Stimulated activated CD4-positive, alpha-beta T cell treated with anti-CD3 and anti-CD28 coated beads, Interleukin-1b, Interleukin-23, amount 100 ng/mL, for 48 hours (primary cell): ENCODE data around the gene TAX1BP3.
"Not testable (repeated sequence)": the region's sequence is repeated elsewhere in the genome, so short reads cannot be mapped to it uniquely, and the experiment has no call there.

Source experiments
- DNase-seq: peaks from one replicate; pipeline ENCODE4 v3.0.0-alpha.2; 2020

Gene TAX1BP3, protein sequence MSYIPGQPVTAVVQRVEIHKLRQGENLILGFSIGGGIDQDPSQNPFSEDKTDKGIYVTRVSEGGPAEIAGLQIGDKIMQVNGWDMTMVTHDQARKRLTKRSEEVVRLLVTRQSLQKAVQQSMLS

DNA sequence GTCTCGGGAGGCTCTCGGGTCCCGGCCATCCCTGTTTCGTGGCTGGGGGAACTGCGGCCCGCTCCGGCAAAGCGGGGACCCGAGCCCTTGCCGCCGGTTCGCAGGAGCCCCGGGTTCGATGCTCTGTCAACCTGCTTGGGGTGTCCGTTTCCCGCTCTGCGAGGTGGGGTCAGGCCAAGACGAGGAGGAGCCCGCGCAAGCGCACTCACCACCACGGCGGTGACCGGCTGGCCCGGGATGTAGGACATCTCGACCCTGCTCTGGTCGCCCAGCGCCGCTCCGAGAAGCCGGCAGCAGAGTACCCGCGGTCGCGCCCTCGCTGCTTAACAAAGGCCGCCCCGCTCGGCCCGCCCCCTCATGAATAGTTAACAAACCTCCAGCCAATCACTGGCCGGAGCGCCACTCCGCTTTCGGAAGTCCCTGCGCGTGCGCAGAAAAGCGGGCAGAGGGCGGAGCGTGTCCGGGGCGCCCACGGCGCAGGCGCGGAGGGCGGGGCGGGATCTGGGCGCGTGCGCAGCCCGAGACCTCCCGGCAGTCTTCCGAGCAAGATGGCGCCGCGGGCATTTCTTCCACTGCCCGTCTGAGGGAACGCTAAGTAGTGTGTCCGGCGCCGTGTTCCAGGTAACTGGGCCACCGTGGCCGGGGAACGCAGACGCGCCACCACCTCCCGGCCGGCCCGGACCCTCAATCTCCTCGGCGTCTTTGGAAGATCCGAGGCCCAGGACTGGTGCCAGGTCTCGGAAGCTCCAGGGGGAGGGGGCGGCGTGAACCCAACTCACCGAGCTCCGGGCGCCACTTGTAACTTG lies at the start of gene TAX1BP3, which contains the start of gene EMC6:
TAX1BP3 (minus strand) TSS at position 300 of the 806 bp plus-strand sequence; CDS start at position 248, 52 bp downstream.
EMC6 (plus strand) TSS at position 534 of the 806 bp plus-strand sequence. CDS start 335 bp downstream, outside the sequence.
- DNase-seq = peak; percentile 98

DNA sequence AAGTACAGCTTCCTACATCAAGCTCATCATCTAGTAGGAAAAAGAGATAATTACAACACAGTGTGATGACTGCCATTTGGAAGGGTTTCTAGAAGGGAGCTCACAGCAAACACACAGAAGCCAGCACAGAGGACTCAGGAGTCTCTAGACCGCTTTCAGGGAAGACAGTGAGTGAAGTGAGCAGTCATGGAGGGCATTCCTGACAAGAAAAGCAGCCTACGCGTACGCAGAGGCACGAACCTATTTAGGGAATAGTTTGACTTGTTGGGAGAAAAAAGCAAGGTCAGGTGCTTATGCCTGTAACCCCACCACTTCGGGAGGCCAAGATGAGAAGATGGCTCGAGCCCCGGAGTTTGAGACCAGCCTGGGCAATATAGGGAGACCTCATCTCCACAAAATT lies 46.9 kb upstream of the TAX1BP3 start:
- DNase-seq = no peak

DNA sequence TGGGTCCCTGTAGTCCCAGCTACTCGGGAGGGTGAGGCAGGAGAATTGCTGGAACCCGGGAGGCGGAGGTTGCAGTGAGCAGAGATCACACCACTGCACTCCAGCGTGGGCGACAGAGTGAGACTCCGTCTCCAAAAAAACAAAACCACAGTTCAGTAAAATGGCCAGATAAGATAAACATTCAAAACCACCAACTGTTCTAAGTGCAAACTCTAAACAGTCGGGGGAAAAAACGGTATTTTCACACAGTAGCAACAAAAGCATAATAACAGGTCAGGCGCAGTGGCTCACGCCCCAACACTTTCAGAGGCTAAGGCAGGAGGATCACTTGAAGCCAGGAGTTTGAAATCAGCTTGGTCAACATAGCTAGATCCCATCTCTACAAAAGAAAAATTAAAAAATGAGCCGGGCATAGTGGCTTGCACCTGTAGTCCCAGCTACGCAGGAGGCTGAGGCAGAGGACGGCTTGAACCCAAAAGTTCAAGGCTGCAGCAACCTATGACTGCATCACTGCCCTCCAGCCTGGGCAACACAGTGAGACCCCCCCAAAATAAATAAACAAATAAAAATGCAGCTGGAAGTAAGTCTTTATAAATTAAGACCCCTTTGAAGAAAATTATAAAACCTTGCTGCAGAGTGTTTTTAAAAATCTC lies 44.6 kb upstream of the TAX1BP3 start:
- peak; percentile 27 for DNase-seq

DNA sequence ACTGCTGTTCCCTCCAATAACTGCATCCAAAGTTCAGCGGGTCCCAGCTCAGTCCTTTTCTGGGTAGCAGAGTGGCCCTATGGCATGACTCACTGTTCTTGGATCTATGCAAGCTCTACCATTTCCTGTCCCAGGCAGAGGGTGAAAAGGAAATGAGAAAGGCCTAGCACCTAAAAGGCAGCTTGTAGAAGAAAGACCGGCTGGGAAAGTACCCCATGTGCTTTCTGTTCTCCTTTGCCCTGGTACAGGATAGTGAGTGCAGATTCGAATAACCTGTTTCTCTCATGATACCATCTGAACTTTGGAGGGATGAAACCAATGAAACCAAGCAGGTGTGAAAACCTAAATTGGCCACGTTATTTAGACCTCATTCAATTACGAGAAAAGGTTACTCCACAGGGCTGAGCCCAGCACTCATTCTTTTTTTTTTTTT lies 42.6 kb upstream of the TAX1BP3 start:
- peak; percentile 84 for DNase-seq

DNA sequence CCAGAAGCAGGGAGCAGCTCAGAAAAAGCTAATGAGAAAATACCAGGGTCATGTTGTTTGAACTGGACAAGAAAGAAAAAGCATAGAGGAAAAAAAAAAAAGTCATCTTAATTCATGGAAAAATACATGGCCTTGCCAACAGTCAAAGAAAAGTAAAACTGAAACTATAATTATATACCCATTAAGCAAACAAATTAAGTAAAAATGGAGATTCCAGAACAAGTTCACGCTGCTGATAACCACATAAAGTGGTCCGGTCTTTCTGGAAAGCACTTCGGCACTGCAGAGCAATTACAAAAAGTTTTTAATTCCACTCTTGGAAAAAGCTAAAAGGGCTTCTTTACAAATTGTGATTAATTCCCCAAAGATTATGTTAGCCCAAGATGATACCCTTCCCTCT lies 40.0 kb upstream of the TAX1BP3 start:
- no peak for DNase-seq

DNA sequence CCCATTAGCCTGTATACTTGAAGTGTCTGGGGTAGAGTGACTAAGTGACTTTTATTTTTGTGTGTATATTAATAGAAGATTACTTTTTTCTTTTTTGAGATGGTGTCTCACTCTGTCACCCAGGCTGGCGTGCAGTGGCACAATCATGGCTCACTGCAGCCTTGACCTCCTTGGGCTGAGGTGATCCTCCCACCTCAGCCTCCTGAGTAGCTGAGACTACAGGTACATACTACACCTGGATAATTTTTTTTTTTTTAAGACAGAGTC lies 37.3 kb upstream of the TAX1BP3 start:
- DNase-seq = not testable (repeated sequence)

DNA sequence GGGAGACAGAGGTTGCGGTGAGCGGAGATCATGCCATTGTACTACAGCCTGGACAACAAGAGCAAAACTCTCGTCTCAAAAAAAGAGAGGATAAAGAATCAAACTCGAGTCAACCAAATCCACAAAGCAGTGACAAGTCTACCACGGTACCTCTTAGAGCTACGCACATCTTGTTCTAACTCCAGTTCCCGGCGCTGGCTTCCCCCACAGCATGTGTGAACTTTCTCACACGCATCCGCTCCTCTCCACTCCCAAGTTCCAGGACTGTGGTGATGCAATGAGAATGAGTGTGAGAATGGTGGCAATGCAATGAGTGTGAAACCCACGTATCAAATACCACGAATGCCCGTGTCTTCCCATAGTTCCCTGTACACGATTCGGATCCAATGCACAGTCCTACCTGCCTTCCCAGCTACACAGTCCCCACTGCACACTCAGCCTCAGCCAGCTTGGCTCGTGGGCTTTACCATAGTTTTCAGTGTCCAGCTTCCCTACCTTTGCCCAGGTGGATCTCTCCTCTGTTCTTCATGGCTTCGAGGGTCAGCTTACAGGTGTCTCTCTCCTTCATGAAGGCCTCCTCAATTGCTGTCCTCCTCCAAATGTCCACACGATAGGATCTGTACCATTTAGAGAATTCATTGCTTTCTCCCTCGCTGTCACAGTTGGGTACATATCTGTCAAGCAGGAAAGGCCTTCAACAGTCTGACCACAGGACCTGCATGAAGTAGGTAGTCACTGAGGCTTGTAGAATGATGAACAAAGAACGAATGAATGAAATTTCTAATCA lies 36.7 kb upstream of the TAX1BP3 start:
- no peak for DNase-seq

DNA sequence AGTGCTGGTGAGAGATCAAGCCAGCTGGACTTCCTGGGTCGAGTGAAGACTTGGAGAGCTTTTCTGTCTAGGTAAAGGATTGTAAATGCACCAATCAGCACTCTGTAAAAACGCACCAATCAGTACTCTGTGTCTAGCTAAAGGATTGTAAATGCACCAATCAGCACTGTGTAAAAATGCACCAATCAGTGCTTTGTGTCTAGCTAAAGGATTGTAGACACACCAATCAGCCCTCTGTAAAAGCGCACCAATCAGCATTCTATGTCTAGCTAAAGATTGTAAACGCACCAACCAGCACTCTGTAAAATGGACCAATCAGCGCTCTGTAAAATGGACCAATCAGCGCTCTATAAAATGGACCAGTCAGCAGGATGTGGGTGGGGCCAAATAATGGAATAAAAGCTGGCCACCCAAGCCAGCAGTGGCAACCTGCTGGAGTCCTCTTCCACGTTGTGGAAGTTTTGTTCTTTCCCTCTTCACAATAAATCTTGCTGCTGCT lies 33.7 kb upstream of the TAX1BP3 start:
- DNase-seq = not testable (repeated sequence)

DNA sequence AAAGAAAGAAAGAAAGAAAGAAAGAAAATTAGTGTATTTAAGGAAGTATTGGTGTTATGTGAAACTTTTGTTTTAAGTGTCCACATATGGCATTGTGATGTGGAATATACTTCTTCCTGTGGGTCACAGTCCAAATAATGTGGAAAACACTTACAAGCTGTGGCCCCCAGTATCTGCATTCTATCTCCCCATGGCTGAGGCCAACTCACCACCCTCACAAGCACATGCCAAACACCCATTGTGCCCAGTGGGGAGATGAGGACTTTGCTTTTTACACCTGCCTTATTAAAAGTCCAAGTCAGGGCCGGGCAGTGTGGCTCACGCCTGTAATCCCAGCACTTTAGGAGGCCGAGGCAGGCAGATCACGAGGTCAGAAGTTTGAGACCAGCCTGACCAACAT lies 31.6 kb upstream of the TAX1BP3 start:
- no peak for DNase-seq

DNA sequence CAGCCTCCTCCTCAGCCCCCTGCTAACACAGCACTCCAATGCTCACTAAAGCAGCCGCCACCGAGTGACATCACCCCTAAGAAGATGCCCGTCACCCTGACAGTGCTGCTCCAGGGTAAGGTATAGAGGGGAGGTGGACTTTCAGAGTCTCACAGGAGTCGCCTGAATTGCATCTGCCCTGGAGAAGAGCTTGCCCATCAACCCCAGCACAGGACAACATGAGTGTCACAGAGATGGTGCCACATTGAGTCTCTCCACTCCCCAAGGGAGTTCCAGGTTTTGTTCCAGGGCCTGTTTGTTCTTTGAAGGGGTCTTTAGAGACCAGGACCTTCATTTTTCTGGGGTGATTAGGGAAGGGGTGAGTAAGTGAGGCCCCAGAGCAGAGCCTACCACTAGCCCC lies 29.8 kb upstream of the TAX1BP3 start:
- no peak for DNase-seq

DNA sequence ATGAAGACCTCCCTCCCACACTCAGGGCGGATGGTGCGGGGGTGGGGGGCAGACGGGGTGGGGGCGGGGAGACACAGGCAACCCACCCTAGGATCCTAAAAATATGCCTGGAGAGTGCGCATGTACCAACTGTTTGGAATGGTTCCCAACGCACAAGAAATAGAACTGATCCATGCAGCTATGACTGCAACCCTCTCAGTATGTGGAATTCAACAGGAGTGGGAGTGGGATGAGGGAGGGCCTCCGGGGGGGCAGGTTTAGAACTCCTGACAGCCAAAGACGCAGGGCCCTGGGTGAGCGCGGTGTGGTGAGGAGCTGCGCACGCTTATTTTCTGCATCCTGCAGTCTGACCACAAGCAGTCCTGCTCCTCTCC lies 28.7 kb upstream of the TAX1BP3 start:
- no peak for DNase-seq

DNA sequence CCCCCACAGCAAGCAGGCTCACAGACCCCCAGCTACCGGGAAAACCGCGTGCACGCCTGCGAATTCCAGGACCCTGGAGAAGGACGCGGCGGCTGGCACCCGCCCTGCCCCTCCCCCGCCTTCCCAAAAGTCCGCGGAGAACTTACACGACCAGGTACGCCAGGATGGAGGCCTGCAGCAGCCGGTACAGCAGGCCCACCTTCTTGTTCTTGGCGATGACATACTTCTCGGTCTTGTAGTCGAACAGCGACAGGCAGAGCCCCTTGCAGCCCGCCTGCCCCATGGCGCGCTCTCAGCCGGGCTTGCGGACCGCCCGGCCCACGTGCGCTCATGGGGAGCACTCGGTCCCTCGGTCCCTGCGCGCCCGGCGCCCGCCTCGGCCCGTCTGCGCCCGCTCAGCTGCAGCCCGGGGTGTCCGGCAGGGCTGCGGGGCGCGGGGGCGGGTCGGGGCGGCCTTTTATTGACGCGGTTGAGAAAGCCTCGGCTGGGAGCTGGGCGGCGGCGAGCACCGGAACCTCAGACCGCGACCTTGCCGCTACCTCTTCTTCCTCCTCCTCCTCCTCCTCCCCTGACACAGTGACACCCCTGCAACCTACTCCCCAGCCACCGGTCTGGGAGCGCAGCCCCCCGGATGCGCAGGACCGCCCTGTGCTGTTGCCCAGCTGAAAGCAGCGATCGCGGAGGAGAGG lies 27.5 kb upstream of the TAX1BP3 start, which contains the start of gene P2RX5:
P2RX5 (minus strand) TSS at position 433 of the 689 bp plus-strand sequence; CDS start at position 283, 150 bp downstream.
- peak; percentile 27 for DNase-seq

DNA sequence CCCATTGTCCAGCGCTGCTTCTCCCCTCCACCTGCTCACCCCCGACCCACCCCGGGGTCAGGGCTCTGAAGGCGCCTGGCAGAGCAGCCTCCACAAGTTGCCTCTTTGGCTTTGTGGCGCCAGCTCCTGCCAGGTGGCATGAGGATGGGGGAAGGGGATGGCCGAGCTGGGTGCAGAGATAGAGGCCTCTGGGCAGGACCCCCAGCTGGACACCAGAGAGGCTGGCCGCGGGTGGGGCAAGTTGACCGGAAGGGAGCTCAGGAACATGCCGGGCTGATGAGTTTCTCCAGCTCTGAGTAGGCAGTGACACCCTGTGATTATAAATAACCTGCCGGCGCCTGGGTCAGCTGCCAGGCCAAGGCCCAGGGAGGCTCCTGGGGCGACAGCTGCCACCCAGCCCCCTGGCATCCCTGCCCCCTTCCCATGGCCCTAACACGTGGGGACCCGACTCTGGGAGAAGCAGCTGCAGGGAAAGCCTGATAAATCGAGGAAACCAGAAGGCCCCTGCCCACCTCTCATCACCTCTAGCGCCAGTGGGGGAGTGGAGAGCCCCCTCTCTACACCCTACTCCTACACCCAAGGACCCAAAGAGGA lies 26.8 kb upstream of the TAX1BP3 start:
- no peak for DNase-seq

DNA sequence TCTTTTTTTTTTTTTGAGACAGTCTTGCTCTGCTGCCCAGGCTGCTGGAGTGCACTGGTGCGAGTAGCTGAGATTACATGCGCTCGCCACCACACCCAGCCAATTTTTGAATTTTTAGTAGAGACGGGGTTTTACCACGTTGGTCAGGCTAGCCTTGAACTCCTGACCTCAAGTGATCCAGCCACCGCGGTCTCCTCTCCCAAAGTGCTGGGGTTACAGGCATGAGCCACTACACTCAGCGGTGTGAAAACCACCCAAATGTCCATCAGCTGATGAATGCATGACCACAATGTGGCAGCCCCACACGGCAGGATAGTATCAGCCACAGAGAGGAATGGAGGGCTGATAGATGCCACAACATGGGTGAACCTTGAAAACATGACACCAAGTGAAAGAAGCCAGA lies 25.5 kb upstream of the TAX1BP3 start:
- peak; percentile 54 for DNase-seq

DNA sequence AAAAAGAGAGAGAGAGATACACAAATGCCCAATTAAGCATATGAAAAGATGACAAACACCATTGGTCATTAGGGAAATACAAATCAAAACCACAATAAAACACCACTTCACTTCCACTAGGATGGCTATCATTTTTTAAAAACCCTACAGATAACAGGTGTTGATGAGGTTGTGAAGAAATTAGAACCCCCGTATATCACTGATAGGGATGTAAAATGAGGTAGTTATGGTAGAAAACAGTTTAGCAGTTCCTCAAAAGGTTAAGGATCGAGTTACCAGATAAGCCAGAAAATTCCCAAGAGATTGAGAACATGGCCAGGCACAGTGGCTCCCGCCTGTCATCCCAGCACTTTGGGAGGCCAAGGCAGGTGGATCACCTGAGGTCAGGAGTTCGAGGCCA lies 24.8 kb upstream of the TAX1BP3 start:
- no peak for DNase-seq

DNA sequence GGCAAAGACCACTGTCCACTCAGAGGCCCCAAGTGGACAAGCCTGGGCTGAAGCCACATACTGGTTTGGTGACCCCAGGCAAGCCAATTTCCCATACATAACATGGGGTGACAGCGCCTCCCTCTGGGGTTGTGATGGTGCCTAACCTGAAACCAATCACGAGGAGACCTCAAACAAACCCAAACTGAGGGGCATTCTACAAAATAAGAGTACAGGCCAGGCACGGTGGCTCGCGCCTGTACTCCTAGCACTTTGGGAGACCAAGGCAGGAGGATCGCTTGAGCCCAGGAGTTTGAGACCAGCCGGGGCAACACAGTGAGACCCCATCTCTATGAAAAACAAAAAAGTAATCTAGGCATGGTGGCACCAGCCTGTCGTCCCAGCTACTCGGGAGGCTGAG lies 24.0 kb upstream of the TAX1BP3 start:
- DNase-seq = no peak

DNA sequence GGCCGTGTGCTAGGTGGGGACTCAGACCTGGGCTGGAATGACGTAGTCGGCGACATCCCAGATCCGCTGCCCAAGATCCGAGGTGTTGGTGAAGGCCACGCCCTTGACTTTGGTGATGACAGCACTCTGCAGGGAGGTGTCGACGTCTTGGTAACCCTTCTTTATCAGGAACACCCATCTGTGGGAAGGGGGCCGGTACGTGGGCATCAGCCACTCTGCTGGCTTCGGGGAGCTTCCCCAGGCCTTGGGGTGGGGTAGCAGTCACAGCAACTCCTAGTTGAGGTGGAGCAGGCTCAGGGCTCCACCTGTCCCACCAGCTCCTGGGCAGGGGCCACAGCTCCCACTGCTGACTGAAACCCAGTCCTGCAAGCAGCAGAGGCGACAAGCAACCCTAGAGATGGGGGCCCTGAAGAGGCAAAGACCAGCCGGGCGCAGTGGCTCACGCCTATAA lies 23.3 kb upstream of the TAX1BP3 start:
- no peak for DNase-seq

DNA sequence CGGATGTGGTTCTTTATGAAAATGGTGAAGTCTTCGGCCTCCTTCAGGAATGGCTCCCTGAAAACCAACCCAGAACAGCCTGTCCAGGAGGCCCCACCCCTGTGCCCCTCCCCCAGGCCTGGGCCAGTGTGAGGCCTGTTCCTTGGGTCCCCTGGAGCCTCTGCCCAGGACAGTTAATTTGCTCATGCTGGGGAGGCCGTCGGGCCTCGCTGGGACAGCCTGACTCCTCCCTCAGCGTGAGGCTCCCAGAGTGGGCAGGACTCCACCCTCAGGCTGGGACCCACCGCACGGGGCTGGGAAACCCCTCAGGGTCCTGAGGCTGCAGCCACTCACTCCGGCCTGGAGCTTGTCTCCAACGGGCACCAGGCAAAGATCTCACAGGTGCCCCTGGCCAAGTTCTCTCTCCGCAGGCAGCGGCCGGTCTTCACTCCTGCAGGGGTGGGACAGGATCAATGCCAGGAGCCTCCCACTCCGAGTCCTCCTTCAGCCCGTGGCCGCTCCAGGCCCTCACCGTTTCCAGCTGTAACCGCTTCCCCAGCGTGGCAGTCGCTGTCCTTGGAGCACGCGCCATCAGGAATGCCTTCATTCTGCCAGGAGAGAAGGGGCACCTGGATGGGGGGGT lies 21.8 kb upstream of the TAX1BP3 start:
- DNase-seq = no peak

DNA sequence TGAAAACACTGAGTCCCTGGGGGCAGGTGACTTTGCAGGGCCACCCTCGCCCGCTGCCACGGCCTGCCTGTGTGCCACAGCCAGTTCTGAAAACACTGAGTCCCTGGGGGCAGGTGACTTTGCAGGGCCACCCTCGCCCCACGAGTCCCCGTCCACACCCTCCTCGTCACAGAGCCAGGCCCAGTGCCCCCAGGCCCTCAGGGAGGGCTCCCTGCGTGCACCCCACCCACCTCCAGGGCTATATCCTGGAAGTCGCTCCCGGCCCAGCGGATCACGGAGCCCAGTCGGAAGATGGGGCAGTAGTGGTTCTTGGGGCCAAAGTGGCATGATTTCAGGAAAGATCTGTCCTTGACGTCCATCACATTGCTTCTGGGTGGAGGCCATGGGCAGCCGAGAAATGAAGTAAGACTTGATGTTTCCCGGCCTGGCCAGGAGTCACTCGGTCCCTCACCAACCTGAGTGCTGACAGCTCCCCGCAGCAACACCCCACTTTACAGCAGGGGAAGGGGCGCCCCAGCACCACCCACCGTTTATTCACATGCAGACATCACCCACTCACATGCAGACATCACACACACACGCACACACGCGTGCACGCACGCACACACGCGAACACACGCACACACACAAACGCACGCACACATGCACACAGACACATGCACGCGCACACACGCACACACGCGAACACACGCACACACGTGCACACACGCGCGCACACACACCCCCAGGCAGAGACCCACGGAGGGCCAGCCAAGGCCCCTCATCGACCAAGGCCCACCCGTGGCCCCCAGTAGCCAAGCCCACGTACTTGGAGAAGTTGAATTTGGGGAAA lies 21.1 kb upstream of the TAX1BP3 start:
- DNase-seq = no peak

DNA sequence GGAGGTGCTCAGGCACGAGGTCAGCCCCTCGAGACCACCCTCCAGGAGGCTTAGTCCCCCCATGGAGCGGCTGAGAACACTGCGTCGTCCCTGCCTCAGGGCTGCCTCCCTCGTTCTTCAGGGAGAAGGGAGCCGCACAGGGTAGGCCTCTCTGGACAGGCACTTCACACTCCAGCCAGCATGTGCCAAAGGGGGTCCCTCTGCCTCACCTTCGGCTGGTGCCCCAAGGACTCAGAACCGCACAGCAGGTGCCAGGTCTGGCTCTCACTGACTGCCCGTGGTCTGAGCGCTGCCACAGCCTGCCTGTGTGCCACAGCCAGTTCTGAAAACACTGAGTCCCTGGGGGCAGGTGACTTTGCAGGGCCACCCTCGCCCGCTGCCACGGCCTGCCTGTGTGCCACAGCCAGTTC lies 20.5 kb upstream of the TAX1BP3 start:
- DNase-seq = no peak
